ENCODE results near the gene DNAJC24. TPM values are rescaled to one million over a fixed set of nuclear protein-coding genes. Genes with fewer than 3 reads are reported as not detected.

The DNAJC24 gene
- polyA plus RNA-seq, 2 donors: 2.3 to 4.9 TPM

DNA sequence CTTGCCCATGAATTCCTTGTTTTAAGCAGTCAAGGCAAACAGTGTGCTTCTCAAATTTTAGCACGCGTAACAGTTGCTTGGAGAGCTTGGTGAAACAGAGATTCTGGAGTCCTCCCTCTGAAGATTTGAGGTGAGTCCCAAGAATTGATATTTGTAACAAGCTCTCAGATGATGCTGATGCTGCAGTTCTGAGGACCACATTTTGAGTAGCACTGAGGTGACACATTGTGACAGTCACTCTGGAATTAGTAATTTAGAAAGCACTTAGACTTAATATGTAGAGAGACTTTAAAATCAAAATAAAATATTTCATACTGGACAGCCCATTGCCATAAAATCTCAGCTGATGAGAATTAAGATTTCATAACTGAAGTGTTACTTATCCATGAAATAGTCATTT, 38.5 kb downstream of the DNAJC24 start:
- 97% methylated on average over 2 of the region's 2 CpGs for WGBS, 2 donors

DNA sequence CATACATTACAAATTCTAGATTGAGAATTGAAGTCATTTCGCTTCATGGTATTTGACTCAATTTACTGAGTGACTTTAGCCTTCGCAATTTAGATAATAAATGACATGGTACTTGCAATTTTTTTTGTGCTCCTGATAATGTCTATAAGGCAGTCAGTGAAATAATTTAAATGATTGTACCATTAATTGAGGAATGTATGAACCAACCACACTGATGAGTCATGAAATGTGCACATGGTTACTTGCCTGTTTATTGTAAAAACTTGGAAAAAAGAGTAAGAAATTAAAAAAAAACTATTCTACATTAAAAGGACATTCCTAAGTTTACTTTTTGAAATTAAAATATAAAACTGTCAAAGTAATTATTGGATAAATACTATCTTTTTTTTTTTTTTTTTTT, 43.3 kb downstream of the DNAJC24 start:
- Histone ChIP-seq H3K36me3 (ENCODE audit: control insufficient read depth in 2 of 2, insufficient read depth in 2 of 2, low read length in 1 of 2) (no peaks in the 10 kb centered on the region), H3K27ac (ENCODE audit: low read depth in 2 of 2, low read length in 1 of 2) (no peak overlapping the region), H3K4me1 (ENCODE audit: control insufficient read depth in 2 of 2, insufficient read depth in 2 of 2, low read length in 1 of 2) (no peaks in the 10 kb centered on the region), H3K27me3 (ENCODE audit: control insufficient read depth in 1 of 2, insufficient read depth in 2 of 2, low read length in 2 of 2) (no peaks in the 10 kb centered on the region), H3K9me3 (ENCODE audit: control insufficient read depth in 2 of 2, insufficient read depth in 1 of 2, low read depth in 1 of 2, low read length in 1 of 2) (no peaks in the 10 kb centered on the region), H3K4me3 (ENCODE audit: low read depth in 1 of 2, low read length in 2 of 2) (no peak overlapping the region)
- WGBS, 2 donors: 97 to 99% methylated on average over 2 of the region's 2 CpGs

More for the DNA sequence above, 38.5 kb downstream of the DNAJC24 start:
- peaks cover 0 to 2% of the 10 kb centered on the region in 2 donors for H3K36me3 ChIP-seq (ENCODE audit: control insufficient read depth in 2 of 2, insufficient read depth in 2 of 2, low read length in 1 of 2)
- no peaks in the 10 kb centered on the region for H3K9me3 ChIP-seq (ENCODE audit: control insufficient read depth in 2 of 2, insufficient read depth in 1 of 2, low read depth in 1 of 2, low read length in 1 of 2)
- no peak overlapping the region for H3K27ac ChIP-seq (ENCODE audit: low read depth in 2 of 2, low read length in 1 of 2)
- H3K27me3 ChIP-seq (ENCODE audit: control insufficient read depth in 1 of 2, insufficient read depth in 2 of 2, low read length in 2 of 2): no peaks in the 10 kb centered on the region
- no peaks in the 10 kb centered on the region for H3K4me1 ChIP-seq (ENCODE audit: control insufficient read depth in 2 of 2, insufficient read depth in 2 of 2, low read length in 1 of 2)
- no peak overlapping the region for H3K4me3 ChIP-seq (ENCODE audit: low read depth in 1 of 2, low read length in 2 of 2)

DNA sequence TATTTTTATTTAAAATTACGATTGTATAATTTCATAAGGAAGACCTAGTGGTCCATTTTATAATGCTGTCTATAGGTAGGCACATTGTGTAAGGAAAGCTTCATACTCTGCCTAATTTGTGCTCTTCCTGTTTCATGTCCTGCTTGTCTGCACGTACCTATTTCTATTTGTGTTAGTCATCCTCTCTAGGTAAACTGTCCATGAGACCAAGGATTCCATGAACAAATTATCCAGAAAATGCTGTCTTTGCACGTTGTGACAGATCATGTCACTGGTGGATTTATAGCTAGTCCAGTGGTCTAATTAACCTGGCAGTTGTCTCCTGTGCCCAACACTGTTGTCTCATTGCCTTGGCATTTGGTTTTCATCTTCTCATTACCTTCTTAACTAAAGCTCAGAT, 44.7 kb downstream of the DNAJC24 start:
- H3K4me3 ChIP-seq (ENCODE audit: low read depth in 1 of 2, low read length in 2 of 2): no peak overlapping the region
- H3K27ac ChIP-seq (ENCODE audit: low read depth in 2 of 2, low read length in 1 of 2): no peak overlapping the region
- H3K36me3 ChIP-seq (ENCODE audit: control insufficient read depth in 2 of 2, insufficient read depth in 2 of 2, low read length in 1 of 2): no peaks in the 10 kb centered on the region
- no peaks in the 10 kb centered on the region for H3K27me3 ChIP-seq (ENCODE audit: control insufficient read depth in 1 of 2, insufficient read depth in 2 of 2, low read length in 2 of 2)
- WGBS, 2 donors: 82 to 86% methylated on average over 3 of the region's 3 CpGs
- H3K9me3 ChIP-seq (ENCODE audit: control insufficient read depth in 2 of 2, insufficient read depth in 1 of 2, low read depth in 1 of 2, low read length in 1 of 2): no peaks in the 10 kb centered on the region
- no peaks in the 10 kb centered on the region for H3K4me1 ChIP-seq (ENCODE audit: control insufficient read depth in 2 of 2, insufficient read depth in 2 of 2, low read length in 1 of 2)

DNA sequence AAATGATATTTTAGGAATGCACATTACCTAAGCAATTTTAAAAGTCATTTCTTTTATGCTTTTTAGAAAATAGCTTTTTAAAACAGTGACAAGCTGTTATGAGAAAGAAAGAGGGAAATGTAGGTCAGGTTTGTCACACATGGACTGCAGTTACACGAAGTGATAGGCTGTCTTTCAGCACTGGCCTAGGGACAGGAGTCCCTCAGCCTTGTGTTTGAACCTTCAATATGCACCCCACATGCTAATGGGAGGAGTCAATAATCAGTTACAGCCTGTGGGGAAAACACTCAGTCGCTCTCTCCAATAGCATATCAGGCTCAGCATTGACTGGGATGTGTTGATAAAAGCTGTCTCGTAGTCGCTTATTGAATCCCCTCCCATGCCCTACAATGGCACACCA, 45.8 kb downstream of the DNAJC24 start:
- no peak overlapping the region for H3K27ac ChIP-seq (ENCODE audit: low read depth in 2 of 2, low read length in 1 of 2)
- H3K36me3 ChIP-seq (ENCODE audit: control insufficient read depth in 2 of 2, insufficient read depth in 2 of 2, low read length in 1 of 2): no peaks in the 10 kb centered on the region
- WGBS, 2 donors: 84 to 92% methylated on average over 4 of the region's 4 CpGs
- no peaks in the 10 kb centered on the region for H3K27me3 ChIP-seq (ENCODE audit: control insufficient read depth in 1 of 2, insufficient read depth in 2 of 2, low read length in 2 of 2)
- no peaks in the 10 kb centered on the region for H3K9me3 ChIP-seq (ENCODE audit: control insufficient read depth in 2 of 2, insufficient read depth in 1 of 2, low read depth in 1 of 2, low read length in 1 of 2)
- no peak overlapping the region for H3K4me3 ChIP-seq (ENCODE audit: low read depth in 1 of 2, low read length in 2 of 2)
- H3K4me1 ChIP-seq (ENCODE audit: control insufficient read depth in 2 of 2, insufficient read depth in 2 of 2, low read length in 1 of 2): no peaks in the 10 kb centered on the region

DNA sequence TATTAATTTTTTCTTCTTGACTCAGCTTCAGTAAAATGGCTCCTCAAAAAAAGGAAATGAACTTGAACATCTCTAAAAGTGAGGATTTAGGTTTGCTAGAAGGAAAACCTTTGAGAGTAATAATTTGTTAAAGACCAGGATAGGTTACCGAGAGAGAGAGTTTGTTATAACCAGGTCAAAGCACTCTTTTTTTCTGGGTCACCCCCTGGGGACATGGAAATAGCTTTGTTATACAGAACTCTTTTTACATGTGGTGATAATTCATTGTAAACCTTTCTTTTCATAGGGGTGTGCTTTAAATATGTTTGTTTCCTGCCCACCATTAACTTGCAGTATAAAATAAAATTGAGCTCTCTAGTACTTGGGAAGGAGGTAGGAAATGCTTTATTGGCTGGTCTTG, 47.7 kb downstream of the DNAJC24 start:
- Histone ChIP-seq H3K27me3 (ENCODE audit: control insufficient read depth in 1 of 2, insufficient read depth in 2 of 2, low read length in 2 of 2) (no peaks in the 10 kb centered on the region), H3K9me3 (ENCODE audit: control insufficient read depth in 2 of 2, insufficient read depth in 1 of 2, low read depth in 1 of 2, low read length in 1 of 2) (no peaks in the 10 kb centered on the region), H3K4me3 (ENCODE audit: low read depth in 1 of 2, low read length in 2 of 2) (no peak overlapping the region), H3K27ac (ENCODE audit: low read depth in 2 of 2, low read length in 1 of 2) (no peak overlapping the region), H3K36me3 (ENCODE audit: control insufficient read depth in 2 of 2, insufficient read depth in 2 of 2, low read length in 1 of 2) (no peaks in the 10 kb centered on the region), H3K4me1 (ENCODE audit: control insufficient read depth in 2 of 2, insufficient read depth in 2 of 2, low read length in 1 of 2) (no peaks in the 10 kb centered on the region)
- WGBS, 2 donors: 90 to 95% methylated on average over 1 of the region's 1 CpG

DNA sequence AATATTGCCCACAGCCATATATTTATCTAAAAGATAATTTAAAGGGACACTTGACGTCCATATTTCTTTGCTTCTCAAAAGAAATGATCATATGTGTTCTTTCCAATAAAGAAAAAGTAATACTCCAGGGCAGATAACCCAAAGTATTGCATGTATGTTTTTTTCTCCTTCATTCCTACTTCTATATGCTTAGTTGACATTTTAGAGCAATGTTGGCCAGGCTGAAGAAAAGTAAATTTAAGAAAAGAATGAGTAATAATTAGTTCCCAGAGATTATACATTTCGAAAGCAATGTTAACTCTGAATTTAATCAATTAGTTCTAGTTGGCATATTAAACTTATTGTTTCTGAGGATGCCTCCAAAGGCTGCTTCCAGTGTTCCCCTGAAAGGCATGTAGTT, 48.2 kb downstream of the DNAJC24 start:
- 95 to 96% methylated on average over 2 of the region's 2 CpGs for WGBS, 2 donors

DNA sequence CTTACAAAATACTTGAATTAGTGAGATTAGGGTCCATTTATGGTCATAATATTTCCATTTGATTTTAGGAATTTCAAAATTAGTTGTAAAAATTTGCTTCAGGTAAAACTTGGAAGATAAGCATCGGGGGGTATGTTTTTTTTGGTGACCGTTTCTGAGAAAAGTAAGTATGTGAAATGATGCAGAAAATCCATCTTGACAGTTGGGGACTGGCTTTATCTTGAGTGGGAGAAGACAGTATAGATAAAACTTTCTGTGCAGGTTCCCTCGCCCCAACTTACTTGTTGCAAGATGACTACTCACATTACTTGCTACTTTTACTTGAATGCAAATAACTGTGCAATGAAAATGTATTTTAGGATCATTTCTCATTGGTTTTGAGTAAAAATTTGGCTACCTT, 49.5 kb downstream of the DNAJC24 start:
- Histone ChIP-seq H3K27me3 (ENCODE audit: control insufficient read depth in 1 of 2, insufficient read depth in 2 of 2, low read length in 2 of 2) (no peaks in the 10 kb centered on the region), H3K4me3 (ENCODE audit: low read depth in 1 of 2, low read length in 2 of 2) (no peak overlapping the region), H3K27ac (ENCODE audit: low read depth in 2 of 2, low read length in 1 of 2) (no peak overlapping the region), H3K9me3 (ENCODE audit: control insufficient read depth in 2 of 2, insufficient read depth in 1 of 2, low read depth in 1 of 2, low read length in 1 of 2) (no peaks in the 10 kb centered on the region), H3K4me1 (ENCODE audit: control insufficient read depth in 2 of 2, insufficient read depth in 2 of 2, low read length in 1 of 2) (no peaks in the 10 kb centered on the region), H3K36me3 (ENCODE audit: control insufficient read depth in 2 of 2, insufficient read depth in 2 of 2, low read length in 1 of 2) (no peaks in the 10 kb centered on the region)
- 79 to 85% methylated on average over 3 of the region's 3 CpGs for WGBS, 2 donors

More for the DNA sequence above, 48.2 kb downstream of the DNAJC24 start:
- H3K27me3 ChIP-seq (ENCODE audit: control insufficient read depth in 1 of 2, insufficient read depth in 2 of 2, low read length in 2 of 2): no peaks in the 10 kb centered on the region
- H3K9me3 ChIP-seq (ENCODE audit: control insufficient read depth in 2 of 2, insufficient read depth in 1 of 2, low read depth in 1 of 2, low read length in 1 of 2): no peaks in the 10 kb centered on the region
- no peaks in the 10 kb centered on the region for H3K4me1 ChIP-seq (ENCODE audit: control insufficient read depth in 2 of 2, insufficient read depth in 2 of 2, low read length in 1 of 2)
- no peaks in the 10 kb centered on the region for H3K36me3 ChIP-seq (ENCODE audit: control insufficient read depth in 2 of 2, insufficient read depth in 2 of 2, low read length in 1 of 2)
- no peak overlapping the region for H3K27ac ChIP-seq (ENCODE audit: low read depth in 2 of 2, low read length in 1 of 2)
- no peak overlapping the region for H3K4me3 ChIP-seq (ENCODE audit: low read depth in 1 of 2, low read length in 2 of 2)

DNA sequence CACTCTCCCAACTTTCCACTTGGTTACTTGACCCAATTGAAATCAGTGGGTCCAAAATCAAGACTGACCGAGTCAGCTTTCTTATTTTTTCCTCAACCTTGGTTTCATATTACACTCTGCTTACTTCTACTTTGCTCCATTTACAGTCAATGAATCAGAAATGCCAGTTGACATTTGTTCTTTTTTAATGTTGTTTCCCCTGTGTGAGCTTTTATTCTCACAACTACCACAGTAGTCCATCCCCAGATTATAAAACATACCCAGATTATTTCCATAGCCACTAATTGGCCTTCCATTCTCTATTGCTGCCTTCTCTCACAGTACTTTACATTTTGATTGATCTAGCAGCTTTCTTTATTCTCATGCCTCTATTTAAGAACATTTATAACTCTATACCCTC, 50.0 kb downstream of the DNAJC24 start:
- Histone ChIP-seq H3K36me3 (ENCODE audit: control insufficient read depth in 2 of 2, insufficient read depth in 2 of 2, low read length in 1 of 2) (no peaks in the 10 kb centered on the region), H3K4me1 (ENCODE audit: control insufficient read depth in 2 of 2, insufficient read depth in 2 of 2, low read length in 1 of 2) (no peaks in the 10 kb centered on the region)
- 76 to 84% methylated on average over 1 of the region's 1 CpG for WGBS, 2 donors

DNA sequence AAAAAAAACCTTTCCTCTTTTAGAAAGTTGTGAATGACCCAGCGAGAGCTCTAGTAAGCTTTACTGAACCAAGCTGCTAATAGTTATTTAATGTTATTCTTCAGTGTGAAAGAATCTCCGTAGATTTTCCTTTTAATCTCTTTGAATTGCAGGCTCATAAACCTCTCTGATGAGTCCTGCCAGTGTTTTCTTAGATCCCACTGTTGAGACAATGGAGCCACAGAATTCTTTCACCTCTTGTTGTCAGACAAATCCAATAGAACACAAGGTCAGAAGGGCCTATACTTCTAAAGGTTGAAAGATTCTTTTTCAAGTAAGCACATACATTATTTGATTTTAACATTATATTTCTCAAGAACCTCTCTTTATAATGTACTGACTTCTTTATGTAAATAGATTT, 52.2 kb downstream of the DNAJC24 start:
- Histone ChIP-seq H3K27me3 (ENCODE audit: control insufficient read depth in 1 of 2, insufficient read depth in 2 of 2, low read length in 2 of 2) (no peaks in the 10 kb centered on the region), H3K4me3 (ENCODE audit: low read depth in 1 of 2, low read length in 2 of 2) (no peak overlapping the region), H3K27ac (ENCODE audit: low read depth in 2 of 2, low read length in 1 of 2) (no peak overlapping the region), H3K36me3 (ENCODE audit: control insufficient read depth in 2 of 2, insufficient read depth in 2 of 2, low read length in 1 of 2) (no peaks in the 10 kb centered on the region), H3K4me1 (ENCODE audit: control insufficient read depth in 2 of 2, insufficient read depth in 2 of 2, low read length in 1 of 2) (no peaks in the 10 kb centered on the region), H3K9me3 (ENCODE audit: control insufficient read depth in 2 of 2, insufficient read depth in 1 of 2, low read depth in 1 of 2, low read length in 1 of 2) (no peaks in the 10 kb centered on the region)
- 69 to 83% methylated on average over 2 of the region's 2 CpGs for WGBS, 2 donors

More for the DNA sequence above, 50.0 kb downstream of the DNAJC24 start:
- H3K4me3 ChIP-seq (ENCODE audit: low read depth in 1 of 2, low read length in 2 of 2): no peak overlapping the region
- no peaks in the 10 kb centered on the region for H3K27me3 ChIP-seq (ENCODE audit: control insufficient read depth in 1 of 2, insufficient read depth in 2 of 2, low read length in 2 of 2)
- H3K27ac ChIP-seq (ENCODE audit: low read depth in 2 of 2, low read length in 1 of 2): no peak overlapping the region
- H3K9me3 ChIP-seq (ENCODE audit: control insufficient read depth in 2 of 2, insufficient read depth in 1 of 2, low read depth in 1 of 2, low read length in 1 of 2): no peaks in the 10 kb centered on the region

DNA sequence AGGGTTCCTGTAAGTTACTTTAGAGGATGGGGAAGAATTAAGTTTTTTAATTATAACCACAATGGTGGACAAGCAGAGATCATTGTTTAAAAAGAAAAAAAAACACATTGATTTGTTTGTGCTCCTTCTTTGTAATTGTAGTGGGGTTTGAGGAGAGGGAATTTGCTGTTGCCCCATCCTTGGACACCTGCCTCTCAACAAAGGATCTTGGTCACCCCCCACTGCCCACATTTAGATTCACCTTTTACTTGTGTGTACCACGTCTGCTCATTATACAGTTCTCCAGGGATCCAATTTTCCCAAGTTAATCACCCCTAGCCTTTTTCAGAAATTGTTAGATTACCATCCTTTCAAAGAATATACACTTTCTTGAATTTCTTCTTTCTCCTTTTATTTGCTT, 53.0 kb downstream of the DNAJC24 start:
- Histone ChIP-seq H3K4me3 (ENCODE audit: low read depth in 1 of 2, low read length in 2 of 2) (no peak overlapping the region), H3K9me3 (ENCODE audit: control insufficient read depth in 2 of 2, insufficient read depth in 1 of 2, low read depth in 1 of 2, low read length in 1 of 2) (no peaks in the 10 kb centered on the region), H3K27ac (ENCODE audit: low read depth in 2 of 2, low read length in 1 of 2) (no peak overlapping the region), H3K36me3 (ENCODE audit: control insufficient read depth in 2 of 2, insufficient read depth in 2 of 2, low read length in 1 of 2) (no peaks in the 10 kb centered on the region), H3K27me3 (ENCODE audit: control insufficient read depth in 1 of 2, insufficient read depth in 2 of 2, low read length in 2 of 2) (no peaks in the 10 kb centered on the region), H3K4me1 (ENCODE audit: control insufficient read depth in 2 of 2, insufficient read depth in 2 of 2, low read length in 1 of 2) (no peaks in the 10 kb centered on the region)
- 98 to 100% methylated on average over 1 of the region's 1 CpG for WGBS, 2 donors

Measured in esophagus (tissue), 2 donors.